GM12865 (cell line): ENCODE measurements around the gene LHX5.

Experiments
- DNase-seq: peaks from one replicate; pipeline ENCODE4 v3.0.0; 2010; ENCODE audit warnings: low read depth
- H3K4me3 ChIP-seq: 2 replicates; pipeline ENCODE4 v1.5.1; 2011; ENCODE audit warnings: mild to moderate bottlenecking, low read depth, low read length, control low read depth
- TF ChIP-seq, protein P1 (sequence below): IDR thresholded peaks from 2 replicates; pipeline ENCODE4 v1.5.1; 2011; ENCODE audit warnings: low read length, control low read depth, low read depth, inconsistent platforms; ENCODE audit not compliant: insufficient read depth; ENCODE audit errors: missing control alignments

Gene LHX5

GRCh38 chr12:113418213-113418879, 53.3 kb downstream of the LHX5 start:
- H3K4me3 ChIP-seq, result no peak overlapping the region
- no peak for DNase-seq
- TF ChIP-seq, protein P1, sequence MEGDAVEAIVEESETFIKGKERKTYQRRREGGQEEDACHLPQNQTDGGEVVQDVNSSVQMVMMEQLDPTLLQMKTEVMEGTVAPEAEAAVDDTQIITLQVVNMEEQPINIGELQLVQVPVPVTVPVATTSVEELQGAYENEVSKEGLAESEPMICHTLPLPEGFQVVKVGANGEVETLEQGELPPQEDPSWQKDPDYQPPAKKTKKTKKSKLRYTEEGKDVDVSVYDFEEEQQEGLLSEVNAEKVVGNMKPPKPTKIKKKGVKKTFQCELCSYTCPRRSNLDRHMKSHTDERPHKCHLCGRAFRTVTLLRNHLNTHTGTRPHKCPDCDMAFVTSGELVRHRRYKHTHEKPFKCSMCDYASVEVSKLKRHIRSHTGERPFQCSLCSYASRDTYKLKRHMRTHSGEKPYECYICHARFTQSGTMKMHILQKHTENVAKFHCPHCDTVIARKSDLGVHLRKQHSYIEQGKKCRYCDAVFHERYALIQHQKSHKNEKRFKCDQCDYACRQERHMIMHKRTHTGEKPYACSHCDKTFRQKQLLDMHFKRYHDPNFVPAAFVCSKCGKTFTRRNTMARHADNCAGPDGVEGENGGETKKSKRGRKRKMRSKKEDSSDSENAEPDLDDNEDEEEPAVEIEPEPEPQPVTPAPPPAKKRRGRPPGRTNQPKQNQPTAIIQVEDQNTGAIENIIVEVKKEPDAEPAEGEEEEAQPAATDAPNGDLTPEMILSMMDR, result no peak

DNA sequence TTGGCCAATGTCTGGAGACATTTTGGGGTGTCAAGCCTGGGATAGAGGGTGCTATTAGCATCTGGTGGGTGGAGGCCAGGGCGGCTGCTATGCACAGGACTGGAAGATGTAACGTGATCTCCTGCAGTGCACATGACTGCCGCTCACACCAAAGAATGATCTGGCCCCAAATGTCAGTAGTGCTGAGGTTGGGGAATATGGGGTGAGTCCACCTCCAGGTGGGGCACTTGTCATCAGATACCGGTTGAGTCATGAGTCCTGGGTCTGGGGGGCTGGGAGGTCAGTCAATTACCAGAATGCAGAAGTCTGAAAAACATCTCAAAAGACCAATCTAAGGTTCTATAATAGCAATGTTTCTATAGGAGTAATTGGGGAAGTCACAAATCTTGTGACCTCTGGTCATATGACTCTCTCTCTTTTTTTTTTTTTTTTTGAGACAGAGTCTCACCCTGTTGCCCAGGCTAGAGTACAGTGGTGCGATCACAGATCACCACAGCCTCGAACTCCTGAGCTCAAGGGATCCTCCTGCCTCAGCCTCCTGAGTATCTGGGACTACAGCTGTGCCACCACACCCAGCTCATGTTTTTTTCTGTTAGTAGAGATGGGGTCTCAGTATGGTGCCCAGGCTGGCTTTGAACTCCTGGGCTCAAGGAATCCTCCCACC, 55.4 kb downstream of the LHX5 start:
- TF ChIP-seq, protein P1, result no peak
- H3K4me3 ChIP-seq, result no peak overlapping the region
- DNase-seq, result no peak

DNA sequence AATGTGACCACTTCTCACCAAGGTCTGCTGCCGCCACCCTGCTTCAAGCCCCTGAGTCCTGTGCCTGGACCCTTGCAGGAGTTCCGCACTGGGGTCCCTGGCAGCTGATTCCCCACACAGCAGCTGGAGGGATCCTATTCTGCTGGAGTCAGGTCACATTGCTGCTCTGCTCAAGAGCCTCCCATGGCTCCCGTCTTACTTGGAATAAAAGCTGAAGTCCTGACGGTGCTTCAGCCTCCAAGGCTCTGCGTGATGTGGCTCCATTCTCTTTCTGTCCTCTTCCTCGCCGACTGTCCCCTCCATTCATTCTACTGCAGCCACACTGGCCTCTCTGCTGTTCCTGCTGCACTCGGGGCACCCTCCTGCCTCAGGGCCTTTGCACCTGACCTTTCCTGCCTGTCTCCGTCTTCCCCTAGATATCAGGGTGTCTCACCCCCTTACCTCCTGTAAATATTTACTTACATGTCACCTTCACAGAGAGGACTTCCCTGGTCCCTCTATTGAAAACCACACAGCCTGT, 57.1 kb downstream of the LHX5 start:
- TF ChIP-seq, protein P1, result no peak
- H3K4me3 ChIP-seq, result no peak overlapping the region
- no peak for DNase-seq

DNA sequence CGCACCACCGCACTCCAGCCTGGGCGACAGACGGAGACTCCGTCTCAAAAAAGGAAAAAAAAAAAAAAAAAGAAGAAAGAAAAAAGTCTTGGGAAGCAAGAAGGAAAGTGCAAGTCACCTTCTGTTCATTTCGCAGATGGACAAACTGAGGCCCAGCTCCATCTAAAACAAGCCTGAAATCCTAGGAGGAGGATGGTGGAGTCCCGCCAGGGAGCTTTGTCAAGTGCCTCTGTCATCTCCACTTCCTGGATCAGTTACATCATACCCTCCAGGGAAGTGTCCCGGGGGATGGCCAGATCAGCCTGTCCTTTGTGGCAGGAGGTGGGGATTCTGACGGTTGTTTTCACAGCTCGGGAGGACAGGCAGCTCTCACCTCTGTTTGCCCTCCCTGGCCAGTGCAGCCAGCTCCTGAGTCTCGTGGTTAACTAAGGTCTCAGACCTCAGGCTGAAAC, 58.2 kb downstream of the LHX5 start:
- DNase-seq, result no peak
- H3K4me3 ChIP-seq, result no peak overlapping the region
- TF ChIP-seq, protein P1, result no peak
